HEK293 (cell line): ENCODE data around the gene TMEM81.

Experiments
- CTCF ChIA-PET: fragments of 350-600 bp; formaldehyde crosslinking; extraction: SDS; loops from one replicate; lab custom pipeline; 2021; ENCODE audit warnings: antibody characterized with exemption; lab: Yijun Ruan, JAX
- POLR2A ChIA-PET: fragments of 300-600 bp; formaldehyde crosslinking; extraction: SDS; loops from one replicate; lab custom pipeline; 2020; ENCODE audit warnings: antibody characterized with exemption, inconsistent platforms; lab: Yijun Ruan, JAX
- H3K27ac ChIP-seq: fragments of 200-500 bp; sonication (Bioruptor generic); 2 replicates; pipeline ENCODE4 v1.5.1; 2014; ENCODE audit warnings: low read depth, low read length, control low read depth, inconsistent platforms; ENCODE audit errors: extremely low read depth
- H3K36me3 ChIP-seq, 2 experiments: fragments of 200-500 bp in 1 of 2; sonication (Bioruptor generic) in 1 of 2; 1 replicate in 1 of 2; 2 replicates in 1 of 2; pipeline ENCODE4 v1.5.1; 2014 to 2017; ENCODE audit warnings: inconsistent platforms in 2 of 2, low read length in 2 of 2; ENCODE audit not compliant: control insufficient read depth in 2 of 2, insufficient read depth in 1 of 2
- H3K4me1 ChIP-seq: fragments of 200-500 bp; sonication (Bioruptor generic); 2 replicates; pipeline ENCODE4 v1.5.1; 2014; ENCODE audit warnings: mild to moderate bottlenecking, low read length, inconsistent platforms; ENCODE audit not compliant: control insufficient read depth, insufficient read depth
- H3K4me3 ChIP-seq: 2 replicates; pipeline ENCODE4 v1.5.1; 2011; ENCODE audit warnings: low read depth, mild to moderate bottlenecking, control low read depth, low read length, moderate library complexity
- H3K9me3 ChIP-seq: fragments of 200-500 bp; sonication (Bioruptor generic); 2 replicates; pipeline ENCODE4 v1.5.1; 2014; ENCODE audit warnings: low read depth, low read length, inconsistent platforms; ENCODE audit not compliant: control insufficient read depth, insufficient read depth
- BCL11A ChIP-seq: fragments of 450-650 bp; formaldehyde crosslinking; IDR thresholded peaks from 2 replicates; pipeline ENCODE4 v1.5.1; 2016; ENCODE audit warnings: low read depth, missing biosample characterization, missing genetic modification characterization
- KLF10 ChIP-seq: fragments of 450-650 bp; IDR thresholded peaks from 2 replicates; pipeline ENCODE4 v1.5.1; 2018; ENCODE audit warnings: missing biosample characterization, mild to moderate bottlenecking, missing genetic modification characterization
- KLF17 ChIP-seq: fragments of 450-650 bp; formaldehyde crosslinking; IDR thresholded peaks from 2 replicates; pipeline ENCODE4 v1.5.1; 2016; ENCODE audit warnings: missing biosample characterization, missing genetic modification characterization
- OVOL3 ChIP-seq: fragments of 450-650 bp; formaldehyde crosslinking; IDR thresholded peaks from 2 replicates; pipeline ENCODE4 v1.5.1; 2016; ENCODE audit warnings: missing biosample characterization, missing genetic modification characterization
- ZBTB11 ChIP-seq: fragments of 450-650 bp; formaldehyde crosslinking; conservative IDR thresholded peaks from 2 replicates; pipeline ENCODE4 v1.5.1; 2016; ENCODE audit warnings: low read depth, missing biosample characterization, missing genetic modification characterization
- ZBTB48 ChIP-seq: fragments of 450-650 bp; formaldehyde crosslinking; IDR thresholded peaks from 2 replicates; pipeline ENCODE4 v1.5.1; 2016; ENCODE audit warnings: missing biosample characterization, missing genetic modification characterization
- ZFP3 ChIP-seq: fragments of 450-650 bp; formaldehyde crosslinking; IDR thresholded peaks from 2 replicates; pipeline ENCODE4 v1.5.1; 2016; ENCODE audit warnings: low read depth, missing biosample characterization, missing genetic modification characterization
- ZNF146 ChIP-seq: fragments of 450-650 bp; formaldehyde crosslinking; IDR thresholded peaks from 2 replicates; pipeline ENCODE4 v1.5.1; 2016; ENCODE audit warnings: missing biosample characterization, missing genetic modification characterization
- ZNF148 ChIP-seq: fragments of 450-650 bp; formaldehyde crosslinking; IDR thresholded peaks from 2 replicates; pipeline ENCODE4 v1.5.0; 2017; ENCODE audit warnings: missing biosample characterization, missing genetic modification characterization, borderline replicate concordance
- ZNF157 ChIP-seq: fragments of 450-650 bp; formaldehyde crosslinking; IDR thresholded peaks from 2 replicates; pipeline ENCODE4 v1.5.1; 2016; ENCODE audit warnings: missing biosample characterization, missing genetic modification characterization
- ZNF274 ChIP-seq, 2 experiments: fragments of 200-500 bp in 1 of 2; fragments of 450-650 bp in 1 of 2; sonication (Bioruptor generic) in 1 of 2; formaldehyde crosslinking in 1 of 2; IDR thresholded peaks; 2 replicates each; pipeline versions ENCODE4 v1.5.1 to v1.6.1; 2014 to 2016; ENCODE audit warnings: borderline replicate concordance in 1 of 2, inconsistent platforms in 1 of 2, low read length in 1 of 2, missing biosample characterization in 1 of 2, missing genetic modification characterization in 1 of 2
- ZNF366 ChIP-seq: fragments of 450-650 bp; formaldehyde crosslinking; conservative IDR thresholded peaks from 2 replicates; pipeline ENCODE4 v1.5.1; 2016; ENCODE audit warnings: missing biosample characterization, missing genetic modification characterization
- ZNF416 ChIP-seq: fragments of 450-650 bp; formaldehyde crosslinking; IDR thresholded peaks from 2 replicates; pipeline ENCODE4 v1.5.1; 2016; ENCODE audit warnings: missing biosample characterization, missing genetic modification characterization
- ZNF610 ChIP-seq: fragments of 450-650 bp; formaldehyde crosslinking; IDR thresholded peaks from 2 replicates; pipeline ENCODE4 v1.5.1; 2016; ENCODE audit warnings: missing biosample characterization, missing genetic modification characterization, borderline replicate concordance
- ZNF629 ChIP-seq: fragments of 450-650 bp; formaldehyde crosslinking; IDR thresholded peaks from 2 replicates; pipeline ENCODE4 v1.5.1; 2017; ENCODE audit warnings: missing biosample characterization, missing genetic modification characterization
- ZNF664 ChIP-seq: fragments of 450-650 bp; formaldehyde crosslinking; IDR thresholded peaks from 2 replicates; pipeline ENCODE4 v1.5.1; 2016; ENCODE audit warnings: missing biosample characterization, missing genetic modification characterization
- ZSCAN30 ChIP-seq: fragments of 450-650 bp; IDR thresholded peaks from 2 replicates; pipeline ENCODE4 v1.5.1; 2018; ENCODE audit warnings: missing biosample characterization, mild to moderate bottlenecking, missing genetic modification characterization, moderate library complexity
- TF ChIP-seq, protein P1 (sequence below): sonication (generic); formaldehyde crosslinking; IDR thresholded peaks from 2 replicates; pipeline ENCODE4 v1.8.1; 2022; ENCODE audit warnings: mild to moderate bottlenecking, moderate library complexity, missing genetic modification reagents

The TMEM81 gene

GRCh38 chr1:205059660-205060059 is 24.6 kb downstream of the TMEM81 start:
- H3K27ac ChIP-seq, result no peak overlapping the region
- H3K36me3 ChIP-seq, result no peaks in the 10 kb centered on the region
- ChIA-PET POLR2A (no interaction called here), CTCF (interaction anchor here (0.7 to 5.9 kb wide), 3 partner anchors 70 to 252 kb away, joined by 3 to 282 read pairs (median 24); no protein-coding TSS in a partner anchor)
- TF ChIP-seq BCL11A (tag by site-specific recombination), result no peak
- no peak for TF ChIP-seq ZFP3 (tag by site-specific recombination)
- no peak for TF ChIP-seq ZNF366 (tag by site-specific recombination)
- no peaks in the 10 kb centered on the region for H3K4me1 ChIP-seq
- H3K4me3 ChIP-seq, result no peak overlapping the region
- no peaks in the 10 kb centered on the region for H3K9me3 ChIP-seq

- H3K4me3 ChIP-seq, result no peak overlapping the region
- no peaks in the 10 kb centered on the region for H3K36me3 ChIP-seq
- CTCF ChIA-PET, result interaction anchor here (0.7 to 5.9 kb wide), 2 partner anchors 69 to 132 kb away, joined by 3 to 282 read pairs; no protein-coding TSS in a partner anchor
- TF ChIP-seq ZFP3 (tag by site-specific recombination) (no peak), ZNF416 (no peak), ZBTB48 (tag by site-specific recombination) (no peak), KLF10 (tag by site-specific recombination) (no peak), ZNF629 (no peak), ZNF148 (no peak), ZNF664 (no peak), KLF17 (tag by site-specific recombination) (no peak), ZNF157 (tag by site-specific recombination) (no peak), ZBTB11 (tag by site-specific recombination) (no peak), ZSCAN30 (no peak), OVOL3 (tag by site-specific recombination) (no peak), ZNF610 (tag by site-specific recombination) (no peak), ZNF274 (IDR thresholded peaks at IDR 0.05; ENCODE audit: low read length) (no peak), ZNF274 (tag by site-specific recombination; IDR thresholded peaks at IDR 0.05; ENCODE audit: borderline replicate concordance) (no peak), ZNF146 (tag by site-specific recombination) (no peak)
- TF ChIP-seq, protein P1, sequence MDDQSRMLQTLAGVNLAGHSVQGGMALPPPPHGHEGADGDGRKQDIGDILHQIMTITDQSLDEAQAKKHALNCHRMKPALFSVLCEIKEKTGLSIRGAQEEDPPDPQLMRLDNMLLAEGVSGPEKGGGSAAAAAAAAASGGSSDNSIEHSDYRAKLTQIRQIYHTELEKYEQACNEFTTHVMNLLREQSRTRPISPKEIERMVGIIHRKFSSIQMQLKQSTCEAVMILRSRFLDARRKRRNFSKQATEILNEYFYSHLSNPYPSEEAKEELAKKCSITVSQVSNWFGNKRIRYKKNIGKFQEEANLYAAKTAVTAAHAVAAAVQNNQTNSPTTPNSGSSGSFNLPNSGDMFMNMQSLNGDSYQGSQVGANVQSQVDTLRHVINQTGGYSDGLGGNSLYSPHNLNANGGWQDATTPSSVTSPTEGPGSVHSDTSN (CRISPR knock-in tag), result no peak
- POLR2A ChIA-PET, result no interaction called here
- H3K9me3 ChIP-seq, result no peaks in the 10 kb centered on the region
- no peaks in the 10 kb centered on the region for H3K4me1 ChIP-seq
- H3K27ac ChIP-seq, result no peak overlapping the region
These were observed 25.4 kb downstream of the TMEM81 start for GRCh38 chr1:205058853-205059252.
